ENCODE data around the gene KCNS3.

- no peak for TF ChIP-seq CTCF (IDR thresholded peaks at IDR 0.05)
- TF ChIP-seq POLR2A (IDR thresholded peaks at IDR 0.05) = no peak
Measured at GRCh38 chr2:17958466-17959092, 80.1 kb downstream of the KCNS3 start.

Data from adrenal gland (tissue), 5 donors.